Nephron progenitor cell (in vitro differentiated cells): ENCODE data around the gene C11orf97.
A peak's percentile ranks its signal among the peaks of the same experiment; 100 is the strongest.

Experiments used
- DNase-seq: peaks from one replicate; pipeline ENCODE4 v3.0.0; 2021
- H3K27ac Mint-ChIP-seq: 2 replicates; pipeline ENCODE4 v1.8.0; 2021; ENCODE audit warnings: mild to moderate bottlenecking, moderate library complexity, mixed read lengths
- H3K27me3 Mint-ChIP-seq: 2 replicates; pipeline ENCODE4 v1.8.0; 2021; ENCODE audit warnings: mild to moderate bottlenecking, low read depth, mixed read lengths; ENCODE audit not compliant: poor library complexity
- H3K36me3 Mint-ChIP-seq: 2 replicates; pipeline ENCODE4 v1.8.0; 2021; ENCODE audit warnings: low read depth, mixed read lengths
- H3K4me1 Mint-ChIP-seq: 2 replicates; pipeline ENCODE4 v1.8.0; 2021; ENCODE audit warnings: mixed read lengths
- H3K4me3 Mint-ChIP-seq: 2 replicates; pipeline ENCODE4 v1.8.0; 2021; ENCODE audit warnings: mild to moderate bottlenecking, moderate library complexity, mixed read lengths
- H3K9me3 Mint-ChIP-seq: 2 replicates; pipeline ENCODE4 v1.8.0; 2021; ENCODE audit warnings: mild to moderate bottlenecking, moderate library complexity, mixed read lengths
- CTCF ChIP-seq: fragments of 200-600 bp; sonication (generic); IDR thresholded peaks from 2 replicates; pipeline ENCODE4 v1.5.0; 2021; ENCODE audit warnings: antibody characterized with exemption

Gene C11orf97

GRCh38 chr11:94536386-94536785, 24.1 kb downstream of the C11orf97 start:
- Mint-ChIP-seq H3K27me3 (peaks cover 14% of the 10 kb centered on the region), H3K4me1 (no peaks in the 10 kb centered on the region), H3K4me3 (no peak overlapping the region), H3K9me3 (no peaks in the 10 kb centered on the region), H3K27ac (no peak overlapping the region), H3K36me3 (no peaks in the 10 kb centered on the region)
- TF ChIP-seq CTCF, result no peak
- DNase-seq, result no peak

DNA sequence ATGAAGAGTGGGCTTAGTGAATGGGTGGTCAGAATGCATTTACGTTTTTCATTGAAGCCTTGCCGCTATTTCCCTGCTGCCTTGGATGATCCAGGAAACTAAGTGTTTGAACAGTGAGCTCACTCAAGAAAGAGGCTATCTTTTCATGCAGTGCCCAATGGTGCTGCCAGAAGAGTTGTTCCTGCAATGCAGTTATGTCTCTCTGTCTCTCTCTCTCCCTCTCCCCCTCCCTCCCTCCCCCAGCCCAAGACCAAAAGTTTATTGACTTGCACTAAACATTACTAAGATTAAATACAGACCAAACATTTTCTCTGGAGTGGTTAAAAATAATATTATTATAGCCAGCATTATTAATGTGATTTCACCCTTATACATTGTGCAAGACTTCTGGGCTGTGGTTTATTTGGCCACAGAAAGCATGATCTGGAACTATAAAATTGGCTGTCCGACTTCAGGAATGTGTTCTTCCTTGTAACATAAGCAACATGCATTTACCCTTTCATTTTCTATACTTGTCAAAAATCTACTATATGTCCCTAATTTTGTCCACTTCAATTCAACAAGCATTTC, 24.9 kb downstream of the C11orf97 start:
- Mint-ChIP-seq H3K27ac (no peak overlapping the region), H3K27me3 (peaks cover 19% of the 10 kb centered on the region), H3K4me1 (no peaks in the 10 kb centered on the region), H3K4me3 (no peak overlapping the region), H3K9me3 (no peaks in the 10 kb centered on the region), H3K36me3 (no peaks in the 10 kb centered on the region)
- no peak for DNase-seq
- TF ChIP-seq CTCF, result no peak

- H3K9me3 Mint-ChIP-seq, result no peaks in the 10 kb centered on the region
Observed at GRCh38 chr11:94539420-94539819, 27.2 kb downstream of the C11orf97 start.

GRCh38 chr11:94543695-94544645, 31.7 kb downstream of the C11orf97 start, which contains the start of gene FUT4:
Gene FUT4 (plus strand): TSS chr11:94543921. CDS start chr11:94544134, 213 bp downstream.
- peak; percentile 87 for DNase-seq
- Mint-ChIP-seq H3K36me3 (peaks cover 9% of the 10 kb centered on the region), H3K9me3 (no peaks in the 10 kb centered on the region), H3K27ac (peak within 1 kb of the TSS; percentile 97), H3K4me3 (peak within 1 kb of the TSS; percentile 90), H3K27me3 (peaks cover 26% of the 10 kb centered on the region), H3K4me1 (peaks cover 26% of the 10 kb centered on the region)
- no peak for TF ChIP-seq CTCF

More at GRCh38 chr11:94539420-94539819, 27.2 kb downstream of the C11orf97 start:
- Mint-ChIP-seq H3K4me1 (peaks cover 11% of the 10 kb centered on the region), H3K4me3 (no peak overlapping the region), H3K36me3 (no peaks in the 10 kb centered on the region), H3K27me3 (peaks cover 16% of the 10 kb centered on the region), H3K27ac (no peak overlapping the region)
- no peak for DNase-seq
- no peak for TF ChIP-seq CTCF

GRCh38 chr11:94544646-94545263, 32.5 kb downstream of the C11orf97 start:
- Mint-ChIP-seq H3K27ac (no peak overlapping the region), H3K9me3 (no peaks in the 10 kb centered on the region), H3K4me3 (peak overlapping the region; percentile 74), H3K4me1 (peaks cover 26% of the 10 kb centered on the region), H3K27me3 (peaks cover 26% of the 10 kb centered on the region), H3K36me3 (peaks cover 9% of the 10 kb centered on the region)
- no peak for DNase-seq
- no peak for TF ChIP-seq CTCF
